Measurements from ENCODE around the gene CCNQ.

Gene CCNQ

DNA sequence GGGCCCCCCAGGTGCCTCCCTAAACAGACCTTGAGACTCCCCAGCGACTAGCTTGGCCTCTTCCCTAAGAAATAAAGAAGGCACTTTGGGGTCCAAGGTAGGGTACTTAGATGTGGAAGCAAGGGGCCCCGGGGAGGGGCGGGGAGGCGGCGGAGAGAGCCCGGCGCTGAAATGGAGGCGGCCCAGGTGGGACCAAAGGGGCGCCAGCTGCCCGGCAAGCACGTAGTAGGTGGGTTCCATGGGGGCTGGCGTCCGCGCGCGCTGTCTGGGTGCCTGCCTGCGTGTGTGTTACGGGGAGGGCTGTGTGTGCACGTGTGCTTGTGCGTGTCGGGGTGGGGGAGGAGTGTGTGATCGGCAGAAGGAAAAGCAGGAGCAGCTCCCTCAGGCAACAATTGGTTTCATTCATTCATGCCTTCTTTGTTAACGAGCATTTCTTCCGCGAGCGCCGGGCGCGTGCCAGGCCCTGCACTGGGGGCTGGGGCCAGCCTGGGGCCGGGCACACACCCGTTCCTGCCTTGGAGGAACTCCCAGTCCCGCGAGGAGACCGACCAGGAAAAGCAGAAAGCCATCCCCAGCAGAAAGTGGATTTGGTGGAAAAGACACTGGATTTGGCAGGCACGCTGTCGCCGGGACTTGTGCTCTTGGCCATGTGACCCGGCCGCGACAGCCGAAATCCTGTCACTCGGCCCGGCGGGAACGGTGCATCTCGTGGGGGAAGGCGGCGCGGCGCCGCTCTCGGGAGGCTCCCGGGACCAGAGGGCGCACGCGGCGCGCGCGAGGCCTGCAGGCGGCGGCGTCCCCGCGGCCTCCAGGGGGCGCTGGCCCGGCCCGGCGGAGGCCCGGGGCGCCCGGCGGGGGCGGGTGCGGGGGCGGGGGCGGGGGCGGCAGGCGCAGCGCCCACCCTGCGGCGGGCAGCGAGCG is 44.8 kb upstream of the CCNQ start:
- no peak overlapping the region for H3K4me3 ChIP-seq (ENCODE audit: low read depth, low read length)
- peak; percentile 7 for TF ChIP-seq CTCF (IDR thresholded peaks at IDR 0.05; ENCODE audit: insufficient read depth, low read depth, low read length, missing control alignments)
- DNase-seq (ENCODE audit: low read depth), result no peak

DNA sequence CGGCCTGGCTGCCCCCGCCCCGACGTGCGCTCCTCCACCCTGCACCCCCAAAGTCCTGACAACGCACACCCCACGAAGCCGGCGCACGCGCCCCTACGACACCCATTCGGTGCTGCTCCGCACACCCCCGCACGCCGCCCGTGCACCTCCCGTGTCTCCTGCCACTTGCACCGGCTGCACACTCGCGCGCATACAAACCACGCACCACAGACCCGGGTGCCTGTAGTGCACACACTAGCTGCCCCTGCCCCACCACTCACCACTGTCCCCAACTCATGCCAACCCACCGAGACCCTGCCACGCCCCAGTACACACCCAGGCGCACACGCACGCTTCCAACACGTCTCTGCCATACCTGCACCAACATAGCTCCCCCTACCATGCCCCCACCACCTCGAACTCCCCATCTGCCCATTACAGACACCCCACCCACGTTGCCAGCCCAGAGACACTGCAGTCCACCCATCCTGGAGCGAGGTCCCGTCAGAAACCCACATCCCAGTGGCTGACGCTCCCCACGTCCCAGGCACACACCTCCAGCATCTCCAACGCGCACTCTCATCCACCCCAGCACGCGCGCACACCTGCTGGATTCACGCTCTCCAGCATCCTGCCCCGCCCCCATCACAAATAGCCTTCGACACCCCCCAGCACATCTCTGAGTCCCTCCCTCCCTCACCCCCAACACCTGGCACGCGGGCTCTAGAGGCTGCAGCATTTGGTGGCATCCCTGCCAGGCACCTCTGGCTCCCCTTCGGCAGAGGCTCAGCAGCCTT is 43.9 kb upstream of the CCNQ start:
- no peak for TF ChIP-seq CTCF (IDR thresholded peaks at IDR 0.05; ENCODE audit: insufficient read depth, low read depth, low read length, missing control alignments)
- DNase-seq (ENCODE audit: low read depth), result no peak
- H3K4me3 ChIP-seq (ENCODE audit: low read depth, low read length), result no peak overlapping the region

- DNase-seq (ENCODE audit: low read depth), result no peak
- TF ChIP-seq CTCF (IDR thresholded peaks at IDR 0.05; ENCODE audit: insufficient read depth, low read depth, low read length, missing control alignments), result no peak
- H3K4me3 ChIP-seq (ENCODE audit: low read depth, low read length), result no peak overlapping the region
Measured at GRCh38 chrX:153642051-153642654, 43.2 kb upstream of the CCNQ start.

DNA sequence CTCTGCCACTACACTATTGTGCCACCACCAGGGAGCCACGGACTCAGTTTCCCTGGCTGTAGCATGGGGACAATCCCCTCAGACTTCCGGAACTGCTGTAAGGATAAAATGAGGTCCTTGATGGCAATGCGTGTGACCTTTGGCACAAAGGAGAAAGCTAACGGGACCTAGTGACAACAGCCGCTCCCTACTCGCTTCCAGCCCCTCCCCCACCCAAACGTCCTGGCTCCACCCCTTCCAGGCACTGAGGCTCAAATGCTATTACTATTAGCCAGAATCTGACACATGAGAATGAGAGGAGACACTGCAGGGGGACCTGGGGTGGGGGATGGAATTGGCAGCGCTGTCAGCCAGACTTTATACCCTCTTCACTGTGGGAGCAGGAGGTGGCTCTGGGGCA is 42.7 kb upstream of the CCNQ start:
- no peak for DNase-seq (ENCODE audit: low read depth)
- H3K4me3 ChIP-seq (ENCODE audit: low read depth, low read length), result no peak overlapping the region
- no peak for TF ChIP-seq CTCF (IDR thresholded peaks at IDR 0.05; ENCODE audit: insufficient read depth, low read depth, low read length, missing control alignments)

DNA sequence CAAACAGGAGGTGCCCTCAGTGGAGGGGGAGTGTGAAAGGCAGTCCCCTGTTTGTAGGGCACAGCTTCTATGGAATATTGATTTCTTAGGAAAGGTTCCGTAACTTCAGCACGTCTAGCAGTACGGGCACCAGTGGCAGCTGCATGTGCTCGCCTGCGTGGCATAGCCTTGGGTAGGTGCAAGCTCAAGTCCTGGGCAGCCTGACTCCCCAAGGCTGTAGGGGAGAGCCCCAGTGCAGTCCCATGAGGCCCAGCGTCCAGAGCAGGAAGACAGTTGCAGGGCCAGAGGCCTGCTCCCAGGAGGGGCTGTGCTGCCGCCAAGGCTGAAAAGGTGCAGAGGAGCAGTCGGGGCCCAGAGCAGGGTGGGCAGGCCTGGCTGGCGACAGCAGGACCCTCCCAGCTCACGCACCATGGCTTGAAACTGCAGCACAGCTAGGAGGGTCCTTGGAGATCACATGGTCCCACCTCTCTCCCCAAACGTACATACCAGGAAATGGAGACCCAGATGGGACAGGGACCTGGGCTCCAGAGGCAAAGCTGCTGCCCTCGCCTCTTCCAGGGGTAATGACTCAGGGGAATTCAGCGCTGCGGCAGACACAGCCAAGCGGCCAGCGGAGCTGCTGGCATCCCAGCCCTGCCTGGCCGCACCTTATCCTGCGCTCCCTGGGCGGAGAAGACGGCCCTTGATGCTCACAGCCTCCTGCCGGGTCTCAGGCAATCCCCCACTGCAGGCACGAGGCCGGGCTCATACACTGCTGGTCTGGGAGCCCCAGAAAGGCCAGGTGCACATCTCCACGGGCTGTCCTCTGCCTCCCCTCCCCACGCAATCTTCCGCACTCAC is 42.0 kb upstream of the CCNQ start:
- H3K4me3 ChIP-seq (ENCODE audit: low read depth, low read length), result no peak overlapping the region
- TF ChIP-seq CTCF (IDR thresholded peaks at IDR 0.05; ENCODE audit: insufficient read depth, low read depth, low read length, missing control alignments), result no peak
- DNase-seq (ENCODE audit: low read depth), result no peak

DNA sequence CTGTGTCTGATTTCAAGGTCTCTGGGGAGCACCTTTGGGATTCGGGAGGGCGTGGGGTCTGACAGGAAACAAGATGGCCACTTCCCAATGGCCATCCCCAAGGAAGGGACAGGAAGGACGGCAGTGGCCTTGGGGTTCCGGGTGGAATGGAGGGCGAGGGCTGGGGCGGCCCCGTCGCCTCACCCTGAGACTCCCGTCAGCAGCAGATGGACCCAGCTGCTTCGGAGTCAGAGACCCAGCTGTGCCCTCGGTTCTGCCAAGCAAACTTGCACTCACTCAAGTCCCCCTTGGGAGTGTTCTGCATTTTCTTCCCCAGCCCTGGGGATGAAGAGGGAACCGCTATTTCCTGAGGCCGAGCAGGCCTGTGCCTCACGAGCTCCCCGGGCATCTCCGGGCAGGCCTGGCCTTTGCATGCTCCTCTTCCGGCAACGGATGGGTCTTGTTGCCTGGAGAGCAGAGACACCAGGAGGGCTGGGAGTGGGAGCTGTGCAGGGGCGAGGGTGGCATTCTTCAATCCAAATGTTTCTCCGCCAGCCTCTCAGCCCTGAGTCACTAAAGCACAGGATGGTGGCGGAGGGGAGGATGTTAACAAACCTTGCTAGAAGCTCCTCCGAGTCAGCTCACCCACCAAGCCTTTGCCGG is 41.2 kb upstream of the CCNQ start:
- TF ChIP-seq CTCF (IDR thresholded peaks at IDR 0.05; ENCODE audit: insufficient read depth, low read depth, low read length, missing control alignments), result no peak
- no peak for DNase-seq (ENCODE audit: low read depth)
- H3K4me3 ChIP-seq (ENCODE audit: low read depth, low read length), result no peak overlapping the region

Measured in GM12865 (cell line).